Measurements from ENCODE around the gene ANO3. TPM values are rescaled to one million over a fixed set of nuclear protein-coding genes. Genes with fewer than 3 reads are reported as not detected.

The ANO3 gene
- total and polyA plus RNA-seq, 2 of the 4 experiments (the other 2 are of a cell fraction), result 0.02 to 0.18 TPM

DNA sequence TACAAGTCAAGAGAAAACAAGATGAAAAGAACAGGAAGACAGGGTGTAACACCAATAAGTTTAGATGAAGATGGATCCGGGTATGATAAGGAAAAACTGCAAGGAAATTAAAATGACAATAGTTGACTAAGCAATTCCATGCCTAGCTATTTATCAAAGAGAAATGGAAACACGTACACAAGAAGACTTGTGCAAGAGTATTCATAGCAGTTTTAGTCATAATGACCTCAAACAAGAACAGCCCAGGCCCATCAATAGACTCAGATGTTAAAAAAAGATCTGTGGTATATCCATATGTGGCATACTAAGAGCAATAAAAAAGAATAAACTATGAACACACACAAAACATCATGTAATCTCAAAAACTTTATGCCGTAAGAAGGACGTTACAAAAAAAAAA is 356.8 kb downstream of the ANO3 start:
- Histone ChIP-seq H3K27ac (ENCODE audit: insufficient read depth, low read length) (no peak overlapping the region), H2BK5ac (ENCODE audit: low read depth, low read length, poor library complexity, severe bottlenecking) (no peak overlapping the region), H2AK5ac (ENCODE audit: low read depth, low read length) (no peak overlapping the region), H4K5ac (ENCODE audit: low read depth, low read length) (no peak overlapping the region), H4K91ac (ENCODE audit: insufficient read depth, low read depth, low read length) (no peak overlapping the region), H3K4me3 (ENCODE audit: insufficient read depth, low read depth, low read length) (no peak overlapping the region), H3K4ac (ENCODE audit: low read depth, low read length) (no peak overlapping the region), H3K9me3 (ENCODE audit: control insufficient read depth, insufficient read depth, low read length) (no peaks in the 10 kb centered on the region), H3K56ac (ENCODE audit: extremely low read depth, insufficient read depth, low read length) (no peak overlapping the region), H3K18ac (ENCODE audit: low read depth, low read length) (no peak overlapping the region), H4K8ac (ENCODE audit: low read depth in 2 of 2, low read length in 2 of 2) (no peak overlapping the region), H3K79me1 (ENCODE audit: low read depth in 1 of 2, low read length in 2 of 2) (no peaks in the 10 kb centered on the region), H2BK20ac (ENCODE audit: low read depth, low read length) (no peak overlapping the region), H3K9ac (ENCODE audit: low read depth, low read length) (no peak overlapping the region), H3K23ac (ENCODE audit: low read depth, low read length) (no peak overlapping the region), H3K4me2 (ENCODE audit: low read depth, low read length) (no peak overlapping the region), H2AK9ac (replicated peaks; ENCODE audit: low read depth, low read length, poor library complexity) (no peak overlapping the region), H4K20me1 (ENCODE audit: insufficient read depth, low read length) (no peaks in the 10 kb centered on the region), H2AFZ (replicated peaks; ENCODE audit: low read length, poor library complexity) (no peak overlapping the region), H2BK15ac (ENCODE audit: low read depth, low read length) (no peak overlapping the region), H3K36me3 (ENCODE audit: control insufficient read depth, insufficient read depth, low read length) (no peaks in the 10 kb centered on the region), H3K14ac (replicated peaks; ENCODE audit: low read depth, low read length) (no peak overlapping the region), H3K4me1 (ENCODE audit: control insufficient read depth, insufficient read depth, low read length) (no peaks in the 10 kb centered on the region), H3K9me1 (ENCODE audit: insufficient read depth, low read length) (no peaks in the 10 kb centered on the region), H3K27me3 (ENCODE audit: control insufficient read depth, insufficient read depth, low read length) (no peaks in the 10 kb centered on the region; the same call in 1 of the 2 replicates), H2BK120ac (ENCODE audit: low read depth, low read length) (no peak overlapping the region)
- in situ Hi-C loops (cut with MboI; ENCODE audit: low sequenced_read_pairs), result no loop called here
- POLR2A ChIA-PET (ENCODE audit: unreplicated experiment), result no interaction called here
- BruUV-seq (replicated peaks), result no TSS peak
- TF ChIP-seq SMC3 (IDR thresholded peaks at IDR 0.05; ENCODE audit: low read depth, low read length), result no peak
- no peak for TF ChIP-seq FOS (IDR thresholded peaks at IDR 0.05; ENCODE audit: low read depth, low read length)
- no peak for TF ChIP-seq ELK1 (IDR thresholded peaks at IDR 0.05; ENCODE audit: borderline replicate concordance, low read depth, low read length)
- no peak for TF ChIP-seq CEBPB (IDR thresholded peaks at IDR 0.05; ENCODE audit: low read depth, low read length)
- no peak for TF ChIP-seq BHLHE40 (IDR thresholded peaks at IDR 0.05; ENCODE audit: low read depth, low read length)
- TF ChIP-seq MAZ (IDR thresholded peaks at IDR 0.05; ENCODE audit: borderline replicate concordance, low read depth, low read length), result no peak
- TF ChIP-seq MAFK (IDR thresholded peaks at IDR 0.05; ENCODE audit: low read depth, low read length), result no peak
- no peak for TF ChIP-seq POLR2A (IDR thresholded peaks at IDR 0.05; ENCODE audit: low read depth, low read length)
- no peak for TF ChIP-seq CTCF (conservative IDR thresholded peaks at IDR 0.05; ENCODE audit: low read depth, low read length)
- TF ChIP-seq NFE2L2 (IDR thresholded peaks at IDR 0.05; ENCODE audit: low read depth, low read length), result no peak
- TF ChIP-seq USF2 (IDR thresholded peaks at IDR 0.05; ENCODE audit: low read depth, low read length), result no peak
- no peak for TF ChIP-seq RFX5 (IDR thresholded peaks at IDR 0.05; ENCODE audit: low read depth, low read length)
- no peak for TF ChIP-seq MXI1 (IDR thresholded peaks at IDR 0.05; ENCODE audit: borderline replicate concordance, low read depth, low read length)
- TF ChIP-seq RAD21 (IDR thresholded peaks at IDR 0.05; ENCODE audit: low read length), result no peak
- no peak for TF ChIP-seq CHD1 (IDR thresholded peaks at IDR 0.05; ENCODE audit: low read depth, low read length)
- TF ChIP-seq RCOR1 (IDR thresholded peaks at IDR 0.05; ENCODE audit: insufficient replicate concordance, low read length), result no peak
- DNase-seq (no peak), ATAC-seq (ENCODE audit: low read depth) (no peak)
- intact Hi-C loops (cut with micrococcal nuclease), result no loop called here
- CTCF ChIA-PET, result no interaction called here
- no CpG with 5 or more reads among the region's 4 CpGs for WGBS, 2 experiments (ENCODE audit: extremely low coverage in 2 of 2, insufficient read length in 1 of 2)
- dilution Hi-C loops (cut with HindIII; ENCODE audit: low sequenced_read_pairs, unreplicated experiment), result no loop called here
